Panc1 (cell line): ENCODE data around the gene ELMO2. TPM values are rescaled to one million over a fixed set of nuclear protein-coding genes. Genes with fewer than 3 reads are reported as not detected.

Source experiments
- ATAC-seq: fragments of 200-7000 bp; cut with Tn5 transposase; 2 replicates; pipeline ENCODE4 v1.9.1; 2020; ENCODE audit warnings: mild to moderate bottlenecking, moderate library complexity
- BruUV-seq: library from RNA; stranded (reverse); fragments of 400-500 nt; replicated peaks from 2 replicates; lab custom pipeline; 2021; lab: Mats Ljungman, UMichigan
- CTCF ChIA-PET: fragments of 300-600 bp; sonication (Branson Sonifier 250); formaldehyde crosslinking; loops from one replicate; lab custom pipeline; 2022; ENCODE audit warnings: antibody characterized with exemption; lab: Charles Lee
- POLR2A ChIA-PET: fragments of 300-600 bp; sonication (Branson Sonifier 250); formaldehyde crosslinking; loops from one replicate; lab custom pipeline; 2022; ENCODE audit warnings: antibody characterized with exemption; lab: Charles Lee
- DNase-seq: peaks from one replicate; pipeline ENCODE4 v3.0.0-alpha.2; 2010; ENCODE audit warnings: low read depth, low spot score
- H3K27ac ChIP-seq: 2 replicates; pipeline ENCODE4 v1.5.1; 2011; ENCODE audit warnings: mild to moderate bottlenecking, low read length, inconsistent platforms
- H3K27me3 ChIP-seq: fragments of 200-500 bp; sonication (Bioruptor generic); 2 replicates; pipeline ENCODE4 v1.6.0; 2014; ENCODE audit warnings: low read length, inconsistent platforms; ENCODE audit not compliant: control insufficient read depth, insufficient read depth
- H3K36me3 ChIP-seq: fragments of 200-500 bp; sonication (Bioruptor generic); 2 replicates; pipeline ENCODE4 v1.5.1; 2014; ENCODE audit warnings: inconsistent platforms, mild to moderate bottlenecking, low read length, moderate library complexity; ENCODE audit not compliant: control insufficient read depth, insufficient read depth
- H3K4me1 ChIP-seq: 2 replicates; pipeline ENCODE4 v1.5.1; 2011; ENCODE audit warnings: inconsistent platforms, mild to moderate bottlenecking, low read length, moderate library complexity; ENCODE audit not compliant: control insufficient read depth, insufficient read depth
- H3K4me3 ChIP-seq, 2 experiments: 2 replicates each; pipeline ENCODE4 v1.5.1; 2011 to 2012; ENCODE audit warnings: low read depth in 2 of 2, low read length in 2 of 2, mild to moderate bottlenecking in 2 of 2, inconsistent platforms in 1 of 2, moderate library complexity in 1 of 2
- H3K9me3 ChIP-seq: fragments of 200-500 bp; sonication (Bioruptor generic); 2 replicates; pipeline ENCODE4 v1.5.1; 2014; ENCODE audit warnings: low read depth, mild to moderate bottlenecking, inconsistent platforms, low read length, moderate library complexity; ENCODE audit not compliant: control insufficient read depth, insufficient read depth
- CTCF ChIP-seq: fragments of 450-650 bp; IDR thresholded peaks from 2 replicates; pipeline ENCODE4 v1.5.1; 2017; ENCODE audit warnings: mild to moderate bottlenecking
- POLR2AphosphoS5 ChIP-seq: IDR thresholded peaks from 2 replicates; pipeline ENCODE4 v1.6.1; 2012; ENCODE audit warnings: mild to moderate bottlenecking, low read depth, low read length, moderate library complexity
- REST ChIP-seq, 2 experiments: IDR thresholded peaks; 2 replicates each; pipeline ENCODE4 v1.6.1; 2011 to 2012; ENCODE audit warnings: low read depth in 2 of 2, control low read depth in 1 of 2, low read length in 1 of 2, mild to moderate bottlenecking in 1 of 2, moderate library complexity in 1 of 2; ENCODE audit not compliant: insufficient read depth in 1 of 2
- SIN3A ChIP-seq: IDR thresholded peaks from 2 replicates; pipeline ENCODE4 v1.6.1; 2012; ENCODE audit warnings: low read depth, mild to moderate bottlenecking, low read length, moderate library complexity, borderline replicate concordance; ENCODE audit not compliant: insufficient read depth
- TCF7L2 ChIP-seq: IDR thresholded peaks from 2 replicates; pipeline ENCODE4 v1.6.1; 2011; ENCODE audit warnings: mild to moderate bottlenecking, low read depth, low read length, inconsistent platforms
- in situ Hi-C: cut with HindIII; loops from 2 replicates; pipeline ENCODE4 v1.10.0; 2016; ENCODE audit warnings: low sequenced_read_pairs, low pct_unique_long_range_greater_than_20kb
- intact Hi-C: fragments of 100-400 bp; cut with micrococcal nuclease; formaldehyde crosslinking; loops from one replicate; pipeline ENCODE4 v1.10.0; 2022; ENCODE audit not compliant: unreplicated experiment
- total RNA-seq: library from RNA; stranded (reverse); gene quantifications from one replicate; pipeline ENCODE4 v1.2.1, GENCODE V29; 2021; ENCODE audit not compliant: unreplicated experiment

The ELMO2 gene
- total RNA-seq, 1 experiment from 2014 or later = 40.4 TPM

- POLR2A ChIA-PET = no interaction called here
- intact Hi-C loops = no loop called here
- CTCF ChIA-PET = interaction anchor here (0.5 kb wide), 1 partner anchor 228 kb away, joined by 6 read pairs; no protein-coding TSS in a partner anchor
- no TSS peak for BruUV-seq
- ATAC-seq = no peak
- no peak overlapping the region for H3K4me3 ChIP-seq
- in situ Hi-C loops = no loop called here
- no peak overlapping the region for H3K27ac ChIP-seq
- DNase-seq = no peak
- no peaks in the 10 kb centered on the region for H3K4me1 ChIP-seq
- TF ChIP-seq REST (IDR thresholded peaks at IDR 0.05; ENCODE audit: insufficient read depth in 1 of 2, low read depth in 2 of 2, low read length in 1 of 2) (no peak), CTCF (no peak), POLR2AphosphoS5 (no peak), TCF7L2 (no peak), SIN3A (no peak)
- no peaks in the 10 kb centered on the region for H3K36me3 ChIP-seq
- no peaks in the 10 kb centered on the region for H3K27me3 ChIP-seq
- no peaks in the 10 kb centered on the region for H3K9me3 ChIP-seq
Observed at GRCh38 chr20:46355778-46356177, 50.6 kb downstream of the ELMO2 start.

GRCh38 chr20:46354920-46355654 lies 51.3 kb downstream of the ELMO2 start:
- in situ Hi-C loops (no loop called here), intact Hi-C loops (no loop called here)
- POLR2A ChIA-PET = no interaction called here

More at GRCh38 chr20:46354920-46355654, 51.3 kb downstream of the ELMO2 start:
- TF ChIP-seq SIN3A (no peak), CTCF (no peak)
- CTCF ChIA-PET = no interaction called here
- Histone ChIP-seq H3K27ac (no peak overlapping the region), H3K4me1 (no peaks in the 10 kb centered on the region), H3K36me3 (no peaks in the 10 kb centered on the region), H3K4me3 (no peak overlapping the region), H3K27me3 (no peaks in the 10 kb centered on the region), H3K9me3 (no peaks in the 10 kb centered on the region)
- no TSS peak for BruUV-seq
- no peak for DNase-seq
- no peak for ATAC-seq
